HG02981 (cell line): ENCODE results near the gene ACO1.

Experiments used
- ATAC-seq: cut with Tn5 transposase; IDR thresholded peaks from one replicate; pipeline ENCODE4 v1.9.1; 2021; ENCODE audit warnings: mild to moderate bottlenecking, moderate library complexity; ENCODE audit not compliant: unreplicated experiment

Gene ACO1

DNA sequence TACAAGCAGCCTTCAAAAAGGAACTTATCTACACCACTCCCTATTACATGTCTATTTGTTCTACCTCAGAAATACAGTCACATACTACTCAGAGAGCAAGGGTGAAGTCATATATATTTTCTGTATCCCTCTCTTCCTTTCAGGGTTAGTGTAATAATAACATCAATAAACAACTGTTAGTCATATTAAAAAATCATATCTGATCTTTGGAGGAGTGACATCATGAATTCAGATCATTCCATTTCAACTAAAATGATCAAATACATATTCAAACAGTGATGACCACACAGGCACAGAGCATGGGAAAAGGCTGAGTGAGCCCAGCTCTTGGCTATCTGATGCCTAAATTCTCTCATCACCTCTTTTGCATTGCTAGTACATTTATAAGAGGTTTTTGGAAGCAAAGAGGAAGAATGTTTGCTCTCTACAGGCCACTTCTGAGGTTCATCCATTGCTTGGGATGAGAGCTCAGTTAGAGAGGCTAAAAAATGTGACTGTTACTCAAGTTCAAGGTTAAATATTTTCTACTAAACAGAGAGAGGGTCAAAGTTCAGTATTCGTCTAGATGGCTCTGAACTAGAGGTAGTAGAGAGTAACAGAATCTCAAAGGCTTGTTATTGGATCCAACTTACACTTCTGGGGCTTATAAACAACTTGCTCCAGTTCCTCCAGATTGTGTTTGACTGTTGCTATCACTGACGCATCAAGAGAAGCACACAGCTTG, 102.6 kb downstream of the ACO1 start:
- ATAC-seq: no peak

DNA sequence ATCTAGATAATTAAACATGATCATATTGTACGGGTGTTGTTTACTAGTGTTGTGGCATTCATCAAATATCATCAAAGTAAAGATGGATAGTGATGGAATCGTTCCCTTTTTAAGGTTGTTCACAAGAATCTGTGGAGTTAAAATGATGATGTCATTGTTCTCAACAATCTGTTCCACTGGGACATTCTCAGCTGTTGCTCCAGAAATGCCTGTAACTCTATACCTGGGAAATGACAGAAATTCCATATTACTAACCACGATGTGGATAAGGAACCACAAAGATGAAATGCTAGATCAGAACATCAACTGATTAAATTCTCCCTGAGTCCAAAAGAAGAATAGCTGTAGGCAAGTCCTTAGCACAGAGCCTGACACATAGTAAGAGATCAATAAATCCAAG, 103.5 kb downstream of the ACO1 start:
- no peak for ATAC-seq

DNA sequence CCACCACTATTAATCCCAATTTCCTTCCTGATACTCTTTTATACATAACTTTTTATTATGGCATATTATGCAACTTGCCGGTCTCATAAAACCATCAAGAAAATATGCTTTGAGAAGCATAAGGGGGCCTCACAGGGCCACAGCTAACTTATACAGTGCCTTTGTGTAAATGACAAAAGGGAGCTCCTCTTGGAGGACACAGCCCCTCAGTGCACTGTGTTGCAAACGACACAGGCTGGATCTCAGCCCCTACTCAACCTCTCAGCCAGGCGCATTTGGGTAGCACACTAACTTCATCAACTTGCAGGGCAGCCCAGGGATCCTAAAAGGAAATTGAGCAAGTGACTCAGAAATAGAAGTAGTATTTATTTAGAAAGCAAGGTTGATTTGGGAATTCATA, 106.2 kb downstream of the ACO1 start:
- no peak for ATAC-seq

DNA sequence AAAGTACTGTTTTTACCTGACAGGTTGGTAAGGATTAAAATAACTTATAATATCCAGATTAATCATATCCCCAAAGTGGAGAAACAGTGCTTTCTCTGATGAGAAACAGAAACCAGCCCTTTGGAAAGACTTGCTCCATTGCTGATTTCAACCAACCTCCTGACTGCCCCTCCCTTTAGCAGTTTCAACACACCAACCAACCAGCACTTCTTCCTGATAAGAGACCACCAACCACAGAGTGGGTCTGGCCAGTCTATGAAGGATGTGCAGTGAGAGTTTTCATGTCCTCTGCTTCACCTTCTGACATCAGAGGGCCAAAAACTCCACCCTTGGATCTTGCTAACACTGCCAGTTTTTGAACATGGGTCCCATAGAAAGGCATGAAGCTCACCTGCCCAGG, 113.5 kb downstream of the ACO1 start:
- no peak for ATAC-seq

DNA sequence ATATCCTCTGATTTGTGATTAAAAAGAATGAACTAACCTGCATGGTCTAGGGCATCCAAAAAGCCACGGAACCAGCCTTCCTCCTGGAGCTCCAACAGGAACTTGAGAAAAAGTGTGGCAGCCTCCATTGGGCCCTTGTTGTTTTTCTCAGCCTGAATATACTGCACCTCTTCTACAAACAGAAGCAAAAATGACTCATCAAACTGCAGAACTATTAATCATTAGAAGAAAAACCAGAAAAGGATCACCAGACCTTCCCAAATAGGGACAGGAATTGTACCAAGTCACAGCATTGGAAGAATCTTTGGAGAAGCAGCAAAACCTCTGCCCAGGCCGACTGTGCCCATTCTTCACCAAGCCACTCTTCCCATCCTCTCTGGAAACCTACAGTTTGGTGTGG, 116.3 kb downstream of the ACO1 start:
- ATAC-seq: no peak

DNA sequence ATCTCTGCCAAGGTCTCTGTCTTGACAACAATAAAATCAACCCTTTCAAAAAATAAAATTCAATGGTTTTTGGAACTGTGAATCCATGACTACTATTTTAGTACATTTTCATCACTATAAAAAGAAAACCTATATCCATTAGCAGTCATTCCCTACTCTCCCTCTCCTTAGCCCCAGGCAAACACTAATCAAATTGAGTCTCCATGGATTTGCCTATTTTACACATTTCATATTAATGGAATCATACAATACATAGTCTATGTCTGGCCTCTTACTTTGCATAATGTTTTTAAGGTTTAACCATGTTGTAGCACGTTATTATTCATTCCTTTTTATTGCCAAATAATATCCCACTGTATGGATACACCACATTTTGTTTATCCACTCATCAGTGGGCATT, 117.4 kb downstream of the ACO1 start:
- no peak for ATAC-seq

DNA sequence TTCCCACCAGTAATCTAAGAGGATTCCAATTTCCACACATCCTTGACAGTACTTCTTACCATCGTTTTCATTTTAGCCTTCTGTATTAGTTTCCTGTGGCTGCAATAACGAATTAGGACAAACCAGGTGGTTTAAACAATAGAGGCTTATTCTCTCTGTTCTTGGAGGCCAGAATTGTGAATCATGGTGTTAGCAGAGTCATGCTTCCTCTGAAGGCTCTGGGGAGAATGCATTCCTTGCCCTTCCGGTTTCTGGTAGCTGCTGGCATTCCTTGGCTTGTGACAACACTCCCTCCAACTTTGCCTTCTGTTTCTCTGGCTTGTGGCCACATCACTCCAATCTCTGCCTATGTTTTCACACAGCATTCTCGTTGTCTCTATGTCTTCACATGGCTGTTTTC, 118.0 kb downstream of the ACO1 start:
- no peak for ATAC-seq

DNA sequence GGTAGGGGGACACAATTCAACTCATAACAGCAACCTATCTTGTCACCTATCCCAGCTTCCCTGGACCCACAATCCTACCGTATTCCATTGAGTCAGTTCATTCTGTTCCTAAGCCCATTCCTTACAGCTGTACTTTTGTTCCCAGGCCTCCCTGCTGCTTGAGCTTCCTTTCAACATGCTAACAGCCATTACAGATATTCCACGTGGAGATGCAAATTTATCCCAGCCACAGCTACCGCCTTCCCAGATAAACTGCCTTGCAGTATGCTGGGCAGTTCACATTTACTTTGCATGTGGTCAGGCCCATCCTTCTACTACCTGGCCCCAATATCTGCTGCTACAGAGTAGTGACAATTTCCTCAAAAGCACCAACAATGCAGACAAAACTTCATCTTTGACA, 118.6 kb downstream of the ACO1 start:
- ATAC-seq: no peak
